ENCODE data around the gene ASGR2. TPM values are rescaled to one million over a fixed set of nuclear protein-coding genes. Genes with fewer than 3 reads are reported as not detected.

The ASGR2 gene
- total and polyA plus RNA-seq, 2 of the 13 experiments (the other 11 are each of a cell fraction or from before 2014, with no cell fraction given) = 320 to 754 TPM

DNA sequence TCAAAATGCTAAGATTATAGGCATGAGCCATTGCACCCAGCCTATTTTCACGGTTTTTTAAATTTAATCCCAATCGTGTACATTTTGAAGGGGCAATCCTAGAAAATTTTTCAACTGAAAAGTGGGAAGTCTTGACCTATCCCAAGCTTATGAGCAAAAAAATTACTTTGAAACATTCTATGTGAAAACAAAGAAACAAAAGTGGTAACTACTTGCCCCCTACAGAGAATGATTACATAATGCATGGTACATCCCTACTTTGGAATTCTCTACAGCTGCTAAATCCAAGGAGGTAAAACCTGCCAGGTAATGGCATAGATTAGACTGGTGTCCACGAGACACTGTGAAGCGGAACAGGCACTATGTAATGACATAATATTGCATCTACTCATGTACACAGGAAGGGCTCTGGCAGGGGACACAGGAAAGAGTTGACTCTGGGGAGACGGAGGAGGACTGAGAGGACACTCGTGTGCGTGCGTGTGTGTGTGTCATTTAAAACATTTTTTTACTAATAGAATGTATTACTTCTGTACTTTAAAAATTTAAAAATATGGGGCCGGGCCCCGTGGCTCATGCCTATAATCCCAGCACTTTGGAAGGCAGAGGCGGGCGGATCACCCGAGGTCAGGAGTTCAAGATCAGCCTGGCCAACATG, 15.7 kb downstream of the ASGR2 start (continued):
- TF ChIP-seq, protein P1, sequence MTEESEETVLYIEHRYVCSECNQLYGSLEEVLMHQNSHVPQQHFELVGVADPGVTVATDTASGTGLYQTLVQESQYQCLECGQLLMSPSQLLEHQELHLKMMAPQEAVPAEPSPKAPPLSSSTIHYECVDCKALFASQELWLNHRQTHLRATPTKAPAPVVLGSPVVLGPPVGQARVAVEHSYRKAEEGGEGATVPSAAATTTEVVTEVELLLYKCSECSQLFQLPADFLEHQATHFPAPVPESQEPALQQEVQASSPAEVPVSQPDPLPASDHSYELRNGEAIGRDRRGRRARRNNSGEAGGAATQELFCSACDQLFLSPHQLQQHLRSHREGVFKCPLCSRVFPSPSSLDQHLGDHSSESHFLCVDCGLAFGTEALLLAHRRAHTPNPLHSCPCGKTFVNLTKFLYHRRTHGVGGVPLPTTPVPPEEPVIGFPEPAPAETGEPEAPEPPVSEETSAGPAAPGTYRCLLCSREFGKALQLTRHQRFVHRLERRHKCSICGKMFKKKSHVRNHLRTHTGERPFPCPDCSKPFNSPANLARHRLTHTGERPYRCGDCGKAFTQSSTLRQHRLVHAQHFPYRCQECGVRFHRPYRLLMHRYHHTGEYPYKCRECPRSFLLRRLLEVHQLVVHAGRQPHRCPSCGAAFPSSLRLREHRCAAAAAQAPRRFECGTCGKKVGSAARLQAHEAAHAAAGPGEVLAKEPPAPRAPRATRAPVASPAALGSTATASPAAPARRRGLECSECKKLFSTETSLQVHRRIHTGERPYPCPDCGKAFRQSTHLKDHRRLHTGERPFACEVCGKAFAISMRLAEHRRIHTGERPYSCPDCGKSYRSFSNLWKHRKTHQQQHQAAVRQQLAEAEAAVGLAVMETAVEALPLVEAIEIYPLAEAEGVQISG (CRISPR knock-in tag; IDR thresholded peaks at IDR 0.05) = no peak
- TF ChIP-seq SIN3A (IDR thresholded peaks at IDR 0.05; ENCODE audit: borderline replicate concordance, low read depth, low read length) = no peak
- no peak for TF ChIP-seq HNF4A (CRISPR knock-in tag; IDR thresholded peaks at IDR 0.05)

DNA sequence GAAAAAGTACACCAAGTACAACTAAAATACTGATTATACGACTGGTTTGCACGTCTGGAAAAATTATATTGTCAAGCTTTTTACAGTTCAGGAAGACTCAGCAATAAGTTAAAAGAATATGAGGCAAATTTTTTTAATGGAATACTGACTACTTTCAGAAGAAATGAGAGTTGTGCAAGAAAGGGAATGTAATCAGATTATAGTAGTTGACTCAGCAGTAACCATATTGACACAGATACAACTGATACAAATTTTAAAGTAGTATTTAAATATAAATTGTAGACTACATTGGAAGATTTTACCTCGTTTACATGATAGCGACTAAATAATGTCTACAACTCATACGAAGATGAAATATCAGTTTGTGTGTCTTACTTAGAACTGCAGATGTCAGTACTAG, 16.7 kb downstream of the ASGR2 start:
- DNase-seq (ENCODE audit: low spot score) (no peak), ATAC-seq (no peak), FAIRE-seq (no peak)
- no peaks in the 10 kb centered on the region for H4K20me1 ChIP-seq (ENCODE audit: insufficient read depth, low read length)
- H3K4me1 ChIP-seq (ENCODE audit: insufficient read depth, low read length) = no peaks in the 10 kb centered on the region
- H3K4me2 ChIP-seq (ENCODE audit: low read depth, low read length) = no peak overlapping the region
- in situ Hi-C loops (cut with HindIII; ENCODE audit: extremely low pct_ligation_motif_present, low pct_unique_long_range_greater_than_20kb) = no loop called here
- H3K36me3 ChIP-seq (replicated peaks in 1 of 2; ENCODE audit: control insufficient read depth in 1 of 2, insufficient read depth in 2 of 2, low read length in 2 of 2) = peaks cover 14 to 28% of the 10 kb centered on the region in 2 experiments
- intact Hi-C loops (cut with micrococcal nuclease; ENCODE audit: unreplicated experiment) = no loop called here
- CTCF ChIA-PET (ENCODE audit: low intra/inter-chr PET ratio, low total read pairs) = no interaction called here
- POLR2A ChIA-PET = interaction anchor here (1.2 to 1.8 kb wide), 2 partner anchors 17 to 38 kb away, joined by 3 to 8 read pairs; partner anchors contain the start of gene ASGR2
- no peak overlapping the region for H2AFZ ChIP-seq (ENCODE audit: low read length)
- no peaks in the 10 kb centered on the region for H3K27me3 ChIP-seq (ENCODE audit: control insufficient read depth in 1 of 2, insufficient read depth in 2 of 2, low read length in 2 of 2)
- no peak overlapping the region for H3K9ac ChIP-seq (ENCODE audit: insufficient read depth, low read depth, low read length)
- H3K79me2 ChIP-seq (ENCODE audit: insufficient read depth, low read length) = no peaks in the 10 kb centered on the region
- no peak overlapping the region for H3K27ac ChIP-seq (ENCODE audit: extremely low read length, insufficient read depth, low read length)
- BruUV-seq (replicated peaks) = no TSS peak
- no peaks in the 10 kb centered on the region for H3K9me3 ChIP-seq (ENCODE audit: low read length)
- TF ChIP-seq MIXL1 (CRISPR knock-in tag; IDR thresholded peaks at IDR 0.05) (no peak), MAFF (IDR thresholded peaks at IDR 0.05; ENCODE audit: low read depth, low read length) (0 out of 2 replicates have a peak, but pooled peaks have one; percentile 34), MAFK (conservative IDR thresholded peaks at IDR 0.05 in 1 of 2, IDR thresholded peaks at IDR 0.05 in 1 of 2; ENCODE audit: low read length in 2 of 2) (peak; percentile 12 to 51; a peak in 2 of 4 replicates)
- TF ChIP-seq, protein P2, sequence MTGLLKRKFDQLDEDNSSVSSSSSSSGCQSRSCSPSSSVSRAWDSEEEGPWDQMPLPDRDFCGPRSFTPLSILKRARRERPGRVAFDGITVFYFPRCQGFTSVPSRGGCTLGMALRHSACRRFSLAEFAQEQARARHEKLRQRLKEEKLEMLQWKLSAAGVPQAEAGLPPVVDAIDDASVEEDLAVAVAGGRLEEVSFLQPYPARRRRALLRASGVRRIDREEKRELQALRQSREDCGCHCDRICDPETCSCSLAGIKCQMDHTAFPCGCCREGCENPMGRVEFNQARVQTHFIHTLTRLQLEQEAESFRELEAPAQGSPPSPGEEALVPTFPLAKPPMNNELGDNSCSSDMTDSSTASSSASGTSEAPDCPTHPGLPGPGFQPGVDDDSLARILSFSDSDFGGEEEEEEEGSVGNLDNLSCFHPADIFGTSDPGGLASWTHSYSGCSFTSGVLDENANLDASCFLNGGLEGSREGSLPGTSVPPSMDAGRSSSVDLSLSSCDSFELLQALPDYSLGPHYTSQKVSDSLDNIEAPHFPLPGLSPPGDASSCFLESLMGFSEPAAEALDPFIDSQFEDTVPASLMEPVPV (CRISPR knock-in tag; IDR thresholded peaks at IDR 0.05) = no peak
- TF ChIP-seq, protein P3, sequence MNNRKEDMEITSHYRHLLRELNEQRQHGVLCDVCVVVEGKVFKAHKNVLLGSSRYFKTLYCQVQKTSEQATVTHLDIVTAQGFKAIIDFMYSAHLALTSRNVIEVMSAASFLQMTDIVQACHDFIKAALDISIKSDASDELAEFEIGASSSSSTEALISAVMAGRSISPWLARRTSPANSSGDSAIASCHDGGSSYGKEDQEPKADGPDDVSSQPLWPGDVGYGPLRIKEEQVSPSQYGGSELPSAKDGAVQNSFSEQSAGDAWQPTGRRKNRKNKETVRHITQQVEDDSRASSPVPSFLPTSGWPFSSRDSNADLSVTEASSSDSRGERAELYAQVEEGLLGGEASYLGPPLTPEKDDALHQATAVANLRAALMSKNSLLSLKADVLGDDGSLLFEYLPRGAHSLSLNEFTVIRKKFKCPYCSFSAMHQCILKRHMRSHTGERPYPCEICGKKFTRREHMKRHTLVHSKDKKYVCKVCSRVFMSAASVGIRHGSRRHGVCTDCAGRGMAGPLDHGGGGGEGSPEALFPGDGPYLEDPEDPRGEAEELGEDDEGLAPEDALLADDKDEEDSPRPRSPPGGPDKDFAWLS (CRISPR knock-in tag; IDR thresholded peaks at IDR 0.05; ENCODE audit: borderline replicate concordance) = no peak
- TF ChIP-seq, protein P4, sequence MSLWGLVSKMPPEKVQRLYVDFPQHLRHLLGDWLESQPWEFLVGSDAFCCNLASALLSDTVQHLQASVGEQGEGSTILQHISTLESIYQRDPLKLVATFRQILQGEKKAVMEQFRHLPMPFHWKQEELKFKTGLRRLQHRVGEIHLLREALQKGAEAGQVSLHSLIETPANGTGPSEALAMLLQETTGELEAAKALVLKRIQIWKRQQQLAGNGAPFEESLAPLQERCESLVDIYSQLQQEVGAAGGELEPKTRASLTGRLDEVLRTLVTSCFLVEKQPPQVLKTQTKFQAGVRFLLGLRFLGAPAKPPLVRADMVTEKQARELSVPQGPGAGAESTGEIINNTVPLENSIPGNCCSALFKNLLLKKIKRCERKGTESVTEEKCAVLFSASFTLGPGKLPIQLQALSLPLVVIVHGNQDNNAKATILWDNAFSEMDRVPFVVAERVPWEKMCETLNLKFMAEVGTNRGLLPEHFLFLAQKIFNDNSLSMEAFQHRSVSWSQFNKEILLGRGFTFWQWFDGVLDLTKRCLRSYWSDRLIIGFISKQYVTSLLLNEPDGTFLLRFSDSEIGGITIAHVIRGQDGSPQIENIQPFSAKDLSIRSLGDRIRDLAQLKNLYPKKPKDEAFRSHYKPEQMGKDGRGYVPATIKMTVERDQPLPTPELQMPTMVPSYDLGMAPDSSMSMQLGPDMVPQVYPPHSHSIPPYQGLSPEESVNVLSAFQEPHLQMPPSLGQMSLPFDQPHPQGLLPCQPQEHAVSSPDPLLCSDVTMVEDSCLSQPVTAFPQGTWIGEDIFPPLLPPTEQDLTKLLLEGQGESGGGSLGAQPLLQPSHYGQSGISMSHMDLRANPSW (CRISPR knock-in tag; IDR thresholded peaks at IDR 0.05; ENCODE audit: borderline replicate concordance) = no peak
- no peak overlapping the region for H3K4me3 ChIP-seq (replicated peaks in 1 of 3; ENCODE audit: insufficient read depth in 1 of 3, low read depth in 2 of 3, low read length in 3 of 3)
- 87% methylated on average over 5 of the region's 5 CpGs for WGBS (ENCODE audit: low lambda C conversion rate)
